GM21717 (cell line): ENCODE measurements around the gene IPO11.
"Not testable (repeated sequence)": the region's sequence is repeated elsewhere in the genome, so short reads cannot be mapped to it uniquely, and the experiment has no call there.

ENCODE experiments used
- ATAC-seq: cut with Tn5 transposase; IDR thresholded peaks from one replicate; pipeline ENCODE4 v1.9.1; 2021; ENCODE audit warnings: mild to moderate bottlenecking, moderate library complexity; ENCODE audit not compliant: unreplicated experiment

The IPO11 gene

GRCh38 chr5:62594364-62594984, 181.9 kb downstream of the IPO11 start:
- no peak for ATAC-seq

- ATAC-seq, result no peak
Observed at GRCh38 chr5:62596096-62596495, 183.5 kb downstream of the IPO11 start.

GRCh38 chr5:62596691-62597090, 184.1 kb downstream of the IPO11 start:
- ATAC-seq, result no peak

GRCh38 chr5:62597314-62597713, 184.8 kb downstream of the IPO11 start:
- no peak for ATAC-seq

GRCh38 chr5:62600560-62601252, 188.1 kb downstream of the IPO11 start:
- no peak for ATAC-seq

- ATAC-seq, result no peak
Observed at GRCh38 chr5:62603934-62604333, 191.4 kb downstream of the IPO11 start.

- no peak for ATAC-seq
Observed at GRCh38 chr5:62605638-62606037, 193.1 kb downstream of the IPO11 start.

- no peak for ATAC-seq
Observed at GRCh38 chr5:62606878-62607277, 194.3 kb downstream of the IPO11 start.

GRCh38 chr5:62607615-62608014, 195.1 kb downstream of the IPO11 start:
- ATAC-seq, result no peak

- no peak for ATAC-seq
Observed at GRCh38 chr5:62608529-62609511, 196.3 kb downstream of the IPO11 start.

- no peak for ATAC-seq
Observed at GRCh38 chr5:62614355-62614754, 201.8 kb downstream of the IPO11 start.

GRCh38 chr5:62616615-62617277, 204.2 kb downstream of the IPO11 start:
- no peak for ATAC-seq

- ATAC-seq, result no peak
Observed at GRCh38 chr5:62617943-62618342, 205.4 kb downstream of the IPO11 start.

- ATAC-seq, result no peak
Observed at GRCh38 chr5:62620761-62621160, 208.2 kb downstream of the IPO11 start.

GRCh38 chr5:62621280-62621679, 208.7 kb downstream of the IPO11 start:
- ATAC-seq, result no peak

GRCh38 chr5:62623271-62623670, 210.7 kb downstream of the IPO11 start:
- ATAC-seq, result no peak

- not testable (repeated sequence) for ATAC-seq
Observed at GRCh38 chr5:62624436-62624835, 211.9 kb downstream of the IPO11 start.

- ATAC-seq, result no peak
Observed at GRCh38 chr5:62626534-62626933, 214.0 kb downstream of the IPO11 start.

GRCh38 chr5:62627121-62627520, 214.6 kb downstream of the IPO11 start:
- ATAC-seq, result no peak

- no peak for ATAC-seq
Observed at GRCh38 chr5:62627901-62628300, 215.3 kb downstream of the IPO11 start.
